Rectal smooth muscle tissue (tissue), 1 donor: ENCODE results near the gene CACNA1D.

Experiments
- H3K27ac ChIP-seq: one replicate; pipeline ENCODE4 v1.7.0; 2013; ENCODE audit warnings: low read depth, low read length, inconsistent platforms
- H3K27me3 ChIP-seq: one replicate; pipeline ENCODE4 v1.7.0; 2013; ENCODE audit warnings: low read length; ENCODE audit not compliant: control insufficient read depth, insufficient read depth
- H3K36me3 ChIP-seq: one replicate; pipeline ENCODE4 v1.7.0; 2013; ENCODE audit warnings: low read length; ENCODE audit not compliant: control insufficient read depth, insufficient read depth
- H3K4me1 ChIP-seq: one replicate; pipeline ENCODE4 v1.7.0; 2013; ENCODE audit warnings: low read length; ENCODE audit not compliant: control insufficient read depth, insufficient read depth
- H3K4me3 ChIP-seq: one replicate; pipeline ENCODE4 v1.7.0; 2013; ENCODE audit warnings: low read length
- H3K9ac ChIP-seq: one replicate; pipeline ENCODE4 v1.7.0; 2013; ENCODE audit warnings: low read length

CACNA1D gene

DNA sequence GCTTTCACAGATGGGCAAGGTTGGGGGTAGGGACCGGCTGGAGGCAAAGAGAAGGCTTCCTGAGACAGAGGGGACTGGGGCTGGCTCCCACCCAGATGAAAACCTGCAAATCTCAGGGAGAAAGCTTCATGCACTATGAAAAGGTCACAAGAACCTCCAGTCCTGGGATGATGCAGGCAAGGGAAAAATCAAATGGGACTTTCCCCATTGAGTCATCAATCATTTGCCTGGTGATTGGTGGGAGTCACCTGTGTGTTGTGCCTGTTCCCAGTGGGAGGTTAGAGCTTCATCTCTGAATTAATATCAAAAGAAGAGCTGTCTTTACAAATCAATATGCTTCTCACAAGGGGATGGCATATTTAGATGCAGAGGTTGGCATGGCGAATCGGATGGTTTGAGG, 49.9 kb downstream of the CACNA1D start:
- no peaks in the 10 kb centered on the region for H3K27me3 ChIP-seq
- no peak overlapping the region for H3K27ac ChIP-seq

DNA sequence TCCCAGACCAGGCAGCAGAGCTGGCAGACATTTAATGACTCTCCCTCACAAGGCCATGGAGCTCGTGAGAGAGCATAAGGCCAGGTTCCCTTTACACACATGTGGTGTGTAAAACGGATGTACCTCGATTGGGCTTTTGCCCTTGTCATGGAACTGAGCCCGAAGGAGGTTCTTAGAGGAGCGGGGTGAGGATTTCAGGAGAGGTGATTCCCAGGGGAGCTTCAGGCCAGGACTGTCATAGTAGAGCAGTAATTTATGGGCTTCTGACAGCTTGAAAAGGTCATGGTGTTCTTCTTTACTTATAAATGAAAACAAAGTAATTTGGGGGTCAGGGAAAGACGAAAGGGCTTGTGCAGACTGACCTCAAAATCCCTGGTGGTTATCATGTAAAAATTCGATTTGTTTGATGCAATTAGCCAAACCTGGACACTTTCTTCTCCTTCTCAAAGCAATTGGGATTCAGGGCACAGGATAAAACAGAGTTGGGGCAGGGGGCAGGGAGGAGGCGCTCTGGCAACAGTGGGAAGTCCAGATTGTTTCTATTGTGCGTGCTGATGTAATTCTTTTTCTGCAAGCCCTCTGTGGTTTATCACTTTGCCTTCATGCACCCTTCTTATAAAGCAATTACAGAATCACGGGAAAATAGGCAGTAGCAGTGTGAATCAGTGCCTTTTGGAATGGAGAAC, 51.0 kb downstream of the CACNA1D start:
- H3K4me3 ChIP-seq: no peak overlapping the region
- H3K27ac ChIP-seq: peak overlapping the region; percentile 60
- no peaks in the 10 kb centered on the region for H3K36me3 ChIP-seq
- no peaks in the 10 kb centered on the region for H3K27me3 ChIP-seq
- no peak overlapping the region for H3K9ac ChIP-seq
- peaks cover 12% of the 10 kb centered on the region for H3K4me1 ChIP-seq

More for the DNA sequence above, 49.9 kb downstream of the CACNA1D start:
- no peak overlapping the region for H3K4me3 ChIP-seq
- H3K9ac ChIP-seq: no peak overlapping the region
- H3K36me3 ChIP-seq: no peaks in the 10 kb centered on the region
- H3K4me1 ChIP-seq: peaks cover 12% of the 10 kb centered on the region

DNA sequence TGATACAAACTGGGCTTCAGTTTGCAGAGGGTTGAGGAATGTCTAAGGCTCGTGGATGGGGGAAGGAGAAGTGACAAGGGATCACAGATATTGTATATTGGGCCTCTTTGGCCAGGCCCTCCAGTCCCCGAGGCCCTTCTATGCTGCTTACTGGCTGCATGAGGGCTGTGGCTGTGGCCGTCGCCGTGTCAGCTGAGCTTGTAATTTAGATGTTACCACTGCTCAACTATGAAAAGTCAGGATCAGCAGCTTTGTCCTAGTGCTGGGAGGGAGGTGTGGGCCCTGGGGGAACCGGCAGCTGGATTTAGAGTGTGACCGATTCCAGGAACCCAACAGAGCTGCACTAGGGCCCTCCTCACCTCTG, 51.6 kb downstream of the CACNA1D start:
- no peaks in the 10 kb centered on the region for H3K36me3 ChIP-seq
- H3K27ac ChIP-seq: peak overlapping the region; percentile 60
- H3K4me3 ChIP-seq: no peak overlapping the region
- no peak overlapping the region for H3K9ac ChIP-seq
- peaks cover 12% of the 10 kb centered on the region for H3K4me1 ChIP-seq
- no peaks in the 10 kb centered on the region for H3K27me3 ChIP-seq

DNA sequence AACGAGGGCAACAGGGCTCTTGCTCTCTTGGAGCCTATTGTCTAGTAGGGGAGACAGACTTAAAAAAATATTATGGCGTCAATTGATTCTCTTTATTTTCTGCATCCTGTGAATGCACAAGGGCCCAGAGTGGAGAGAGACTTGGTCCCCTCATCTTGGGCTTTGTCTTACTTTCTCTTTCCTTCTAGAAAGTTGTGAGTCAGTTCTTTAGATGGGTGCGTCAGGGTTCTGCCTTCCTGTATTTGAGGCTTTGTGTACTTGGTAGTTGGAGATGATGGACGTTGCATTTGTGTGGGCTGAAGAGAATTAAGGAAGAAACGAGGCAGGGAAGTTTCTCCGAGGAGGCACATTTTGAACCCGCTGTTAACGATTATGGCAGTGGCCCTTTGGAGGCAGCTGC, 52.9 kb downstream of the CACNA1D start:
- Histone ChIP-seq H3K27ac (no peak overlapping the region), H3K9ac (no peak overlapping the region), H3K36me3 (no peaks in the 10 kb centered on the region), H3K4me1 (peaks cover 12% of the 10 kb centered on the region), H3K27me3 (no peaks in the 10 kb centered on the region), H3K4me3 (no peak overlapping the region)

DNA sequence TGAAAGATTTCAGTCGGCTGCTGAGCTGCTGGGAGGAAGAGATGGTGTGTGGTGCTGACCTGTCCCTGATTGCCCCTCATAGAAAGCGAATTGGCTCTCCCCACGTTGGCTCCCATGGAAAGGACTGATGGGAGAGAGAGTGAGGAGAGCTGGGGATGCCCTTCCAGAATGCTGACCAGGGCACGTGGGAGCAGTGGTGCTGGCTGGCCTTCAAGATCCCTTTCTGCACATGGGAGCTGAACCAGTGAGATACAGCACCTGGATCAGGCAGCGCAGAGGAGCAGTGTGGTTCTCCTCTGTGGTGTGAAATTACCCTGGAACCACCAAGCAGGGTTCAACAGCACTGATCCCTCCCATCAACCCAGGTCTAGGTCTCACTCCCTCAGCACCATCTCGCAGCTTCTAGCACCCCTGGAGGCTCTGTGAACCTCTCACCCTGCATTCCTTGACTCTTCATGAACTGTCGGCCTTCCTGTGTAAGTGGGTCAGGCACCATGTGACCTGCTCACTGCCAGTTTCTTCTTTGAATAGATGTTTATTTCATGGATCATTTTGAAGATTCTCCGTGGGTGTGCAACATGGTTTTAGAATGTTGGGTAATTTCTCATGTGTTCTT, 55.7 kb downstream of the CACNA1D start:
- Histone ChIP-seq H3K9ac (no peak overlapping the region), H3K4me3 (no peak overlapping the region), H3K27me3 (no peaks in the 10 kb centered on the region), H3K36me3 (no peaks in the 10 kb centered on the region), H3K4me1 (peaks cover 15% of the 10 kb centered on the region), H3K27ac (no peak overlapping the region)

DNA sequence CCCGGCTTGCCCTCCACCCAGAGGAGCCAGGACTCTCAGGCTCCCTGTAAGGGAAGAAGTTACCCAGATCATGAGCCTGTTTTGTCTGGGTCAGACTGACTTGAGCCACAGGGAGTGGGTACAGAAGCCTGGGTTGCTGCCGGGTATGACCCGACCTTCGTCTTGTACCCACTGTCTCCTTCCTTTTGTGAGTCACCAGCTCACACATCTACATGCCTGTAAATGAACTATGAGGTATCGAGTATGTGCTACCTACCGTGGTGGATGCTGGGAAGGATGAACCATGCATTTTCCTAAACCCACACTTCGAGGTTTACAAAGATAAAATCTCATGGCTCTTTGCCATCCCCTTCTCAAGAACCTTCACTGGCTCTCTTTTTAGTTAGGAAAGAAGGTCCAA, 56.9 kb downstream of the CACNA1D start:
- Histone ChIP-seq H3K9ac (no peak overlapping the region), H3K27ac (no peak overlapping the region), H3K4me3 (no peak overlapping the region)

DNA sequence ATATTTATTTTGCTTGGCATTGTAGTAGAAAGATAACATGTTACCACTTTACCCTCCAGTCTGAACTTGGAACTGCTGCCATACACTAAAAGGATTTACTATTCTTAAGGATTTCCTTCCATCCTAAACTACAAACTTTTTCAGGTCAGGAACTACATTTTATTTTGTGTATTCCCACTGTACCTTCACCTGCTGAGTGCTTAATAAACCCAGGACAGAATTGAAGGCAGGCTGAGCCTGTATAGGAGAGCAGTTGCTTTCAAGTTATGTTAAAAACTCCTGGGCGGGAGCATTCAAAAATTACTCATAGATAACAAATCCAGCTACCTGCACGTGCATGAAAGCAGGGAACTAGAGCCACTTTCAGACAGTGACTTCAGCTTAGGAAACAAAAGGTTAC, 58.3 kb downstream of the CACNA1D start:
- Histone ChIP-seq H3K4me1 (peaks cover 5% of the 10 kb centered on the region), H3K4me3 (no peak overlapping the region), H3K36me3 (no peaks in the 10 kb centered on the region), H3K27me3 (no peaks in the 10 kb centered on the region), H3K27ac (no peak overlapping the region), H3K9ac (no peak overlapping the region)

More for the DNA sequence above, 56.9 kb downstream of the CACNA1D start:
- H3K27me3 ChIP-seq: no peaks in the 10 kb centered on the region
- H3K36me3 ChIP-seq: no peaks in the 10 kb centered on the region
- H3K4me1 ChIP-seq: peaks cover 5% of the 10 kb centered on the region

DNA sequence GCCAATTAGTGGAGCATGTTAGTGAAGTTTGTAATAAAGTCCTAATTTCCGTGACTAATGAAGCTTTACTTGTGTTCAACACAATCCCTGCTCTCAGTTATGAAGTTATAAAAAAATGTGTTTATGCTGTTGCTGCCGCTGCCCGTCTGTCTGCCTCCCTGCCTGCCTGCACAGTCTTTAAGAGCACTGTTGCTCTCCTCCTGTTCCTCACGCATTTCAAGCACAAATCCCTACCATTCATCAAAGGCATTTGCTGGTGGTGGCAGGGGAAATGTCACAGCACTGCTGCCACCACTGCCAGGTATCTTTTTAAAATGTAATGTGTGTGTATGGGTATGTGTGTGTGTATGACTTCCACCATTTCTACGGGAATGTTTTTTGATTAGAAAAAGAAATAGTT, 58.8 kb downstream of the CACNA1D start:
- no peaks in the 10 kb centered on the region for H3K27me3 ChIP-seq
- no peak overlapping the region for H3K9ac ChIP-seq
- no peak overlapping the region for H3K4me3 ChIP-seq
- no peak overlapping the region for H3K27ac ChIP-seq
- peaks cover 5% of the 10 kb centered on the region for H3K4me1 ChIP-seq
- no peaks in the 10 kb centered on the region for H3K36me3 ChIP-seq

DNA sequence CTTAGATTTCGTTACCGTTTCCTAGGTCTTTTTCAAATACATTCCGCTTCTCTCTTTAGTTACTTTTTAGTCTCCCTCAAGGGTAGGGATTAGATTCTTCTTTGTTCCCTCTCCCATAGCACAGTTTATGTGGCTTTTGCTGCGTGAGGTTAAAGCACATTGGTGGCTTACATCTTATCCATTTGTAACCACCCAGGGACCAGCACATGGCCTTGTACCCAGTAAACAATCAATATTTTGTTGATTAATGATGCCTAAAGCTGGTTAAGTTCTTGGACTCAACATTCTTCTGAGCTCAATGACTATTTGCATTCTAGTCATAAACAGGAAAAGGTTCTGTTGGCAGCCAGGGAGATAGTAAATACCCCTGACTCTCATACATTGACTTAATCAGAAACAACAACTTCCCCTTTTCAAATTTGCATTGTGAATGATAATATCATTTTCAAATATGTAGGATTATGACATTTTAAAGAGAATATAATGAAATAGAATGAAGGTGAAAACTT, 60.2 kb downstream of the CACNA1D start:
- no peaks in the 10 kb centered on the region for H3K36me3 ChIP-seq
- H3K4me3 ChIP-seq: no peak overlapping the region
- no peak overlapping the region for H3K9ac ChIP-seq
- H3K27me3 ChIP-seq: no peaks in the 10 kb centered on the region
- H3K4me1 ChIP-seq: peaks cover 5% of the 10 kb centered on the region
- no peak overlapping the region for H3K27ac ChIP-seq

DNA sequence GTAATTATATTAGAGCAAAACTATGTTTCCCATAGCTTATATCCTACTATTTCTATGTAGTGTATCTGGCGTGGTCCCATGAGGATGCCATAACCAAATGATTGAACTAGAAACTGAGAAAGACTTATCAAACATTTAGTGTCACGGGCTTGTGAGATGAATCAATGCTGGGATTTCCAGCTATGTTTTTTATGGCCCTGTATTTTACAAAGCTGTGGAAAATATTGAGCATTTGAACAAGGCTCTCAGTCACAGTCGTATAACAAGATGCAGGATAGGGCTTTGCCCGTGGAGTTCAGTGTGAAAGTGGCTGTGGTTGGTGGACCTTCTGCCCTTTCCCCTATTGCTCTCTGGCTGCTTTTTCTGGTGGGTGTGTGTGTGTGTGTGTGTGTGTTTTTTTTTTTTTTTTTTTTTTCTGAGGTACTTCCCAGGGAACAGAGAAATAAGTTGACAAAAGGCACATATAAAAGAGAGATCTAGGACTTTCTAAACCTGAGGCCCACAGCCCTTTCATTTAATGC, 60.7 kb downstream of the CACNA1D start:
- Histone ChIP-seq H3K36me3 (no peaks in the 10 kb centered on the region), H3K4me1 (peaks cover 5% of the 10 kb centered on the region), H3K27me3 (no peaks in the 10 kb centered on the region), H3K4me3 (no peak overlapping the region), H3K9ac (no peak overlapping the region), H3K27ac (no peak overlapping the region)

DNA sequence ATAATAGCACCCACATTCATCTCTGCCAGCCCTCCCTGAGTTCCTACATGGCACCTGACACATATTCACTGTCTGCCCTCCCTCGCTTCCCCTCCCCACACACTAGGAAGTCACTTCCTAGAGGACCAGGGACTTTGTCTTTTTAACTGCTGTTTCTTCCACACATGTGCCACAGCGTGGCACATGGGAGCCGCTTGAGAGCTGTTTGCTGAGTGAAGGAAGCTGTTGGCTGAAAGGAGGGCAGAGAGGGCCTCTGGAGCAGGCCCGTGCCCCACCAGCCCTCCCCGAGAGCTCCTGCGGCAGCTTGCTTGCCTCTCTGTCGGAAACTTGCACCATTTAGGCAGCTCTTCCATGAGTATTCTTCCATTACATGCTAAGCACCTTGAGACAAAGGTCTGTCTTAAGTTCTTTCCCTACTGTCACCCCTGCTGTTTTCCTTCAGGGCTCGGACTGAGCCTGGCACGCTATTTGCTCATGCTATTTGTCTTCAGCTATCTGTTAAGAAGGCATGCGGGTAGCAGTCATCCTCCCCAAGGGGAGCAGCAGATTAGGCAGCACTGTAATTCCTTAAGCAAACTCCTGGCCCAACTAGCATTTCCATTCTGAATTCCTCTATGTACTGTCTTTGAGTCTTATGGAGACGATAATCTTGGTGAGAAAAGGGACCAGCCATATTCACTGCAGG, 72.2 kb downstream of the CACNA1D start:
- no peaks in the 10 kb centered on the region for H3K36me3 ChIP-seq
- H3K27me3 ChIP-seq: no peaks in the 10 kb centered on the region
- no peak overlapping the region for H3K4me3 ChIP-seq
- H3K4me1 ChIP-seq: no peaks in the 10 kb centered on the region
- H3K9ac ChIP-seq: no peak overlapping the region
- no peak overlapping the region for H3K27ac ChIP-seq

DNA sequence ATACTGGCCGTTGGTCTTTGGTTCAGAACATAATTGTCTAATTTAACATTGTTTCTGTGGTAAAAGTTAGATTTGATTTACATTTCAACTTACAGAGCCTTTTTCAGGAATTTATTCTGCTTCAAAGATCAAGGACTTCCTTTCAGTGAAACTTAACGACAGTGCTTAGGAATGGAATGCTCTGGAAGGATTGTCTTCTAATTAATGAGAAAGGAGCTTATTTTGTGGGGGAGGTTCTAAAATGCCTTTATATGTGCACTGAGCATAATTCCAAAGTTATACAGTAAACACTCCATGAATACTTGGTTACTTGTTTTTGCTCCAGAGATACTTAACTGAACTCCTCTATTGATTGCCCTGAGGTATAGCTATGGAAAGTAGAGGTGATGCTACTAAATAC, 75.7 kb downstream of the CACNA1D start:
- H3K36me3 ChIP-seq: no peaks in the 10 kb centered on the region
- H3K4me3 ChIP-seq: no peak overlapping the region
- H3K27ac ChIP-seq: no peak overlapping the region
- H3K27me3 ChIP-seq: no peaks in the 10 kb centered on the region
- H3K9ac ChIP-seq: no peak overlapping the region
- H3K4me1 ChIP-seq: no peaks in the 10 kb centered on the region
